GM18517 (cell line): Measurements from ENCODE around the gene DCLRE1B.
"Not testable (repeated sequence)": the region's sequence is repeated elsewhere in the genome, so short reads cannot be mapped to it uniquely, and the experiment has no call there.

Experiments
- ATAC-seq: cut with Tn5 transposase; IDR thresholded peaks from one replicate; pipeline ENCODE4 v1.9.1; 2021; ENCODE audit warnings: mild to moderate bottlenecking, moderate library complexity; ENCODE audit not compliant: unreplicated experiment

DCLRE1B gene

DNA sequence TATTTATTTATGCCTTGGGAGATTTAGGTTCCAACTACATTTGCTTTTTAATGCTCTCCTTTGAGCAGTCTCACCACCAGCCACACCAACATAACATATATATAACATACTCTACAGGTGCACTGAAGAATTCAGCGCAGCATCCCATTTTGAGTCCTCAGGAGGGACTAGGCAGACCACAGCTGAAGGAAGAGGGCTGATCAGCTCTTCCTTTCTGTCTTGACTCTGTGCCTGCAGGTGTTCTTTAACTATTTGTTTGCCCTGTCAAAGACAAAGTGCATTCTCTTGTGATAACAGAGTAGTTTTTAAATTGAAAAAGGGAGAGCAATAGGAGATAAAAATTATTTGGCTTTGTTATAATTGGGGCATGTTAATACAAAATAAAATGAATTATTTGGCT, 41.0 kb downstream of the DCLRE1B start:
- no peak for ATAC-seq

DNA sequence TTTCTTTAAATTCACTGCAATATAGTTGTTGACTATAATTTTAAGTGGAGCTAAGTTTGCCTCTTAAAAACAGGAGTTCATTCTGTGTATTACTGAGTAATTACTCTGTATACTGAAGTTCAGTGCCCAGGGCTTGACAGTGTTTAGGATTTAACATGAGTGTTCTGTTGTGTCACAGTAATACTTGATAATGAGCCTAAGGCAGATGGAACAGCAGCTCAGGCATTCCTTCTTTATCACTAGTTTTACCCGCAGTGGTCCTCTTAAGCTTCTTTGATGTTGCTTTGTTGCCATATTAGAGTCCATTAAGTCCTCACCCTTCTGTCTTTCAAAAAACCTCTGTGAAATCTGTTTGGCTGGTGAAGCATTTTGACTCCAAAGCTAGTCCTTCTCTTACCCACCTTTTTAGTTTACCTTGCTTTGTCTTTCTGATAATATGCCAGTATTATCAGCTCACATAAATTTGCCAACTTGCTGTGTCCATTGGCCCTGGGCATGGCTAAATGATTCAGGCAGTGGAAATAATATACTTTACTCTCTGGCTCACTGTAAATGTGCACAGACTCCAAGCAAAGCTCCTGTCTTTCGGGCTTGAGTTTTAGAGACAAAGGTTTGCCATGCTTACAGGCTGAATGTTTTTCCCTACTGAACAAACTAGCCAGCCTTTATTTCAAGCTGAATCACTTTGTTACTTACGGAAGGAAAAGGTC, 41.7 kb downstream of the DCLRE1B start:
- ATAC-seq: no peak

DNA sequence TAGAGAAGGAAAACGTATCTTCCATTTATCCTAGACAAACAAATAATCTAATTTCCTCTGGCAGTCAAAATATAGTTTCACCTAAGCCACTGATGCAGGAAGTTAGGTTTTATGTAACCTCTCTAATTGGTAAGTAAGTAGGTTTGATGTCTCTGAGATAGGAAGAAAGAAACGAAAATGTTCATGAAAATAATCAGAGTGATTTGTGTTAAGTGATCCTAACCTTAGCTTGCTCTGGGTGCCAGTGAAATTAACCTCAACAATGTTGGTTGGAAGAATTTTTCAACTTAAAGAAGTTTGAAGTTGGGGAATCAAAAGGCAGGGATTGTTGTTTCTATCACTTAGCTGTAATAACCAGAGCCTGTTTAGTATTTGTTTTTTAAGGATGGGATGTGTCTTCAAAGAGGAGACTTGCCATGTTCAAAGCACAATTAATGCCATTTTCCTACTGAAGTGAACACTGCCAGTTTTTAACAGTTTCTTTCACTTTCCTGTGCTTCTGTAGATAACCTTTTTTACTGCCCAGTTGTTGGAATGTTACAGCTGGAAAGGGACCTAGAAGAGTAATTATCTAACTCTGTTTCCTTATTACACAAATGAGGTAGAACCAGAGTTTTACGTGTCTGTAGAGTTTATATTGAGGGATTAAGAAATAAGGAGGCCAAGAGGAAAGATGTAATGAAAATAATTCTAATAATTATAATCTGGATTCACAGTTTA, 42.4 kb downstream of the DCLRE1B start:
- no peak for ATAC-seq

DNA sequence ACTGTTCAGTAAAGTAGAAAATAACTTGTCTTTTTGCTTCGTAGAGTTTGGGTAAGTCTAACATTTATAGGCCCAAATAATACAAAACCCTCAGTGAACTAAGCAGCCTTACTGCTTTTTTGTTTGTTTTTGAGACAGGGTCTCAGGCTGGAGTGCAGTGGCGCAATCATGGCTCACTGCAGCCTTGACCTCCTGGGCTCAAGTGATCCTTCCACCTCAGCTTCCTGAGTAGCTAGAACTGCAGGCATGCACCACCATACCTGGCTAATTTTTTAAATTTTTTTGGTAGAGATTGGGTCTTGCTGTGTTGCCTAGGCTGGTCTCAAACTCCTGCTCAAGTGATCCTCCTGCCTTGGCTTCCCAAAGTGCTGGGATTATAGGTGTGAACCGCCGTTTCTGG, 43.0 kb downstream of the DCLRE1B start:
- not testable (repeated sequence) for ATAC-seq

DNA sequence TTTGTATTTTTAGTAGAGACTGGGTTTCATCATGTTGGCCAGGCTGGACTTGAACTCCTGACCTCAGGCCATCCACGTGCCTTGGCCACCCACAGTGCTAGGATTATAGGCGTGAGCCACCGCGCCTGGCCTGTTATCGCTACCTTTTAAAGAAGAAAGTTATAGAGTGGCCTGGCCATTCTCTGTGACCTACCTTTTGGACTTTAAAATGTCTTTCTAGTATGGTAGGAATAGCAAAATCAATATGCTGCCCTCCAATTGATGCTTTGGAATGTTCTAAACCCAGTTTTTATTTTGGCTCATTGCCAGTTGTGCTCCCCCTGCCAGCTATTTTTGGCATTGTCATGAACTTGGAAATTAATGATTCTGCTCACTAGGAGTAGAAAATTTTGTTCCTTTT, 43.9 kb downstream of the DCLRE1B start:
- ATAC-seq: no peak

DNA sequence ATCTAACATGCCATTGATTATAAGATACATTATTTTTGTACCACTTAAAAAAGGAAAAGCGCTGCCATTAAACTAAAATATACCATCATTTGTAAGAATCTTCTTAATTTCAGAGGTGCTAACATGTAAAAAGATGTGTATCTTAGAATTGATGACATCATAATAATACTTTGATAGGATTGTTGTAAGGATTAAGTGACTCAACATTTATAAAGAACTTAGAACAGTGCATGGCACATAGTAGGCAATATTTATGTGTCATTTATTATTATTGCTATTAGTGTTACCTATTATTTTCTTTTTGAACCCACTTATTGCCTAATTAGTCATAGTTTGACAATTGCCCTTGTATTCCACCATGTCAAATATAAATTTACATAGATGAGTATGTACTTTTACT, 45.8 kb downstream of the DCLRE1B start:
- ATAC-seq: no peak

DNA sequence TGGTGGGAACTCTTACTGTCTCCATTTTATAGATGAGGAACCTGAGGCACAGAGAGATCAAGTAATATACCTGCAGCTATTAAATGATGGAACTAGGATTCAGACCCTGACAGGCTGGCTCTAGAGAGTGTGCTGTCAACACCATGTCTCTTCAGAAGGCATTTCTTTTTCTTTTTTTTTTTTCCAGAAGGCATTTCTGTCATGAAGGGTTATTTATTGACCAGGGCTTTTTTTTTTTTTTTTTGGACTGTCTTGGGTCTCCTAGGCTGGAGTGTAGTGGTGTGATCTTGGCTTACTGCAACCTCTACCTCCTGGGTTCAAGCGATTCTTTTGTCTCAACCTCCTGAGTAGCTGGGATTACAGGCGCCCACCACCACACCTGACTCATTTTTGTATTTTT, 46.6 kb downstream of the DCLRE1B start:
- ATAC-seq: no peak

DNA sequence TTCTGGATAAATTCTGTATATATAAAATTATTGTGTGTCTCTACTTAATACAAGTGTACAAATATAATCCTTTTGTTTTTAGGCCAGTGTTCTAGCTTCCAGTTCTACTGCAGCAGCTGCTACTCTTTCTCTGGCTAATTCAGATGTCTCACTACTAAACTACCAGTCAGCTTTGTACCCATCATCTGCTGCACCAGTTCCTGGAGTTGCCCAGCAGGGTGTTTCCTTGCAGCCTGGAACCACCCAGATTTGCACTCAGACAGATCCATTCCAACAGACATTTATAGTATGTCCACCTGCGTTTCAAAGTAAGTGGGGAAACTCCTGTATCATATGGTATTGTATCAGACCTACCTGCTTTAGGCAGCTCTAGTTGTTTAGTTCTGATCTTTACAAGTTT, 52.9 kb downstream of the DCLRE1B start:
- no peak for ATAC-seq

DNA sequence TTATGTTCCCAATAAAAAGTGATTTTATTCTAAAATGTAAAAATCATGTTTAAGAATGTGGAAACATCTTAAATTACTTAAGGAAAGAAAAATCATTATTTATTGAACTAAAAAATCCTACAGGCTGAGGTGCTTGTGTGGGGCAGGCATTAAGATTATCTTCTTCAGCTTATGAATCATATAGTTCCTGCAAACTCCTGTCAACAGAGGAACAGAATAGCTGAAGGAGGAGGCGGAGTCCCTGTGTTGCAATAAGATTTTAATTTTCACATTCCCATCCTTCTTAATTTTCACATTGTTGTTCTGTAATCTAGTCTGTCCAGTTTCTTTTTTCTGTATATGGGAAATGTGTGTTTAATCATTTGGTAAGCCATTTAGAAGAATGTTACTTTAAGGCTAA, 53.6 kb downstream of the DCLRE1B start:
- no peak for ATAC-seq

DNA sequence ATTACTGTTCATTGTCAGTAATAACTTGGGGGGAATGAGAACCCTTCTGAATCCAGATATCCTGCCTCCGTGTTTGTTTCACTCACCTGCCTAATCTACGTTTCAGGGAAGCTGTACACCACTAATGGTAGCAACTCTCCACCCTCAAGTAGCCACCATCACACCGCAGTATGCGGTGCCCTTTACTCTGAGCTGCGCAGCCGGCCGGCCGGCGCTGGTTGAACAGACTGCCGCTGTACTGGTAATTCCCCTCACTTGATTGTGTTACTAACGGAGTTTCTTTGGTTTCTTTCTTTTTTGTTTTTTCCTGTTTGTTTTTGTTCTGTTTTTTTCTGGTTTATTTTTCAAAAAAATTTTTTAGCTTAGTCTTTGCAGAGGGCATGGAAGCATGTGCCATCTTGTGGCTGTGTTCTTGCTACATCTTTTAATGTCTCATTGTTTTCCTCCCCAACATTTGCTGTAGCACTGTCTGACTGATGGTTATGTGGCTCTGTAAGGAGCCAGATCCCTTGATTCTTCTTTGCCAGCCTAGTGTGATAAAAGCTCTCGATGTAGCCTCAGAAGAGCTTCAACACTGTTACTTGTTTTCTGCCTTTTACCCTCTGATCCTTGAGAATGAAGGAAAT, 58.3 kb downstream of the DCLRE1B start:
- no peak for ATAC-seq
